Esophagus (tissue), 2 donors: Measurements from ENCODE around the gene TNNI3K. TPM values are rescaled to one million over a fixed set of nuclear protein-coding genes. Genes with fewer than 3 reads are reported as not detected.

Experiments
- H3K27ac ChIP-seq, 2 donors: one replicate each; pipeline ENCODE4 v1.5.1; 2013; ENCODE audit warnings: low read depth in 2 of 2, mild to moderate bottlenecking in 2 of 2, inconsistent platforms in 1 of 2, low read length in 1 of 2, moderate library complexity in 1 of 2
- H3K27me3 ChIP-seq, 2 donors: one replicate each; pipeline ENCODE4 v1.6.1; 2013; ENCODE audit warnings: low read length in 2 of 2, control low read depth in 1 of 2, mild to moderate bottlenecking in 1 of 2; ENCODE audit not compliant: insufficient read depth in 2 of 2, control insufficient read depth in 1 of 2
- H3K36me3 ChIP-seq, 2 donors: one replicate each; pipeline ENCODE4 v1.6.1; 2013; ENCODE audit warnings: low read length in 1 of 2; ENCODE audit not compliant: control insufficient read depth in 2 of 2, insufficient read depth in 2 of 2
- H3K4me1 ChIP-seq, 2 donors: one replicate each; pipeline ENCODE4 v1.6.1; 2013; ENCODE audit warnings: low read length in 1 of 2; ENCODE audit not compliant: control insufficient read depth in 2 of 2, insufficient read depth in 2 of 2
- H3K4me3 ChIP-seq, 2 donors: one replicate each; pipeline ENCODE4 v1.5.1; 2013; ENCODE audit warnings: low read length in 2 of 2, mild to moderate bottlenecking in 2 of 2, low read depth in 1 of 2, moderate library complexity in 1 of 2
- H3K9me3 ChIP-seq, 2 donors: one replicate each; pipeline ENCODE4 v1.6.1; 2013; ENCODE audit warnings: mild to moderate bottlenecking in 2 of 2, low read depth in 1 of 2, low read length in 1 of 2, moderate library complexity in 1 of 2; ENCODE audit not compliant: control insufficient read depth in 2 of 2, insufficient read depth in 1 of 2
- WGBS, 2 donors: extraction: QIAGEN DNeasy Blood & Tissue Kit; methylation state at CpG; one replicate each; pipeline ENCODE4 v1.1.7; 2013; 5-methylcytosine and 5-hydroxymethylcytosine counted together
- polyA plus RNA-seq, 2 donors: library from polyadenylated mRNA; stranded (reverse); fragments of 200-250 nt; gene quantifications; one replicate each; pipeline ENCODE4 v1.2.3, GENCODE V29; 2013
- donor health status: healthy with polysubstance abuse.
- donor health status: Bipolar disorder and iron deficiency.

The TNNI3K gene, protein sequence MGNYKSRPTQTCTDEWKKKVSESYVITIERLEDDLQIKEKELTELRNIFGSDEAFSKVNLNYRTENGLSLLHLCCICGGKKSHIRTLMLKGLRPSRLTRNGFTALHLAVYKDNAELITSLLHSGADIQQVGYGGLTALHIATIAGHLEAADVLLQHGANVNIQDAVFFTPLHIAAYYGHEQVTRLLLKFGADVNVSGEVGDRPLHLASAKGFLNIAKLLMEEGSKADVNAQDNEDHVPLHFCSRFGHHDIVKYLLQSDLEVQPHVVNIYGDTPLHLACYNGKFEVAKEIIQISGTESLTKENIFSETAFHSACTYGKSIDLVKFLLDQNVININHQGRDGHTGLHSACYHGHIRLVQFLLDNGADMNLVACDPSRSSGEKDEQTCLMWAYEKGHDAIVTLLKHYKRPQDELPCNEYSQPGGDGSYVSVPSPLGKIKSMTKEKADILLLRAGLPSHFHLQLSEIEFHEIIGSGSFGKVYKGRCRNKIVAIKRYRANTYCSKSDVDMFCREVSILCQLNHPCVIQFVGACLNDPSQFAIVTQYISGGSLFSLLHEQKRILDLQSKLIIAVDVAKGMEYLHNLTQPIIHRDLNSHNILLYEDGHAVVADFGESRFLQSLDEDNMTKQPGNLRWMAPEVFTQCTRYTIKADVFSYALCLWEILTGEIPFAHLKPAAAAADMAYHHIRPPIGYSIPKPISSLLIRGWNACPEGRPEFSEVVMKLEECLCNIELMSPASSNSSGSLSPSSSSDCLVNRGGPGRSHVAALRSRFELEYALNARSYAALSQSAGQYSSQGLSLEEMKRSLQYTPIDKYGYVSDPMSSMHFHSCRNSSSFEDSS
- under 1 TPM; 0.35 to 0.41 TPM for polyA plus RNA-seq

- no peaks in the 10 kb centered on the region for H3K4me1 ChIP-seq
- no peak within 1 kb of the TSS for H3K4me3 ChIP-seq
- no peaks in the 10 kb centered on the region for H3K27me3 ChIP-seq
- WGBS, 2 donors = 32 to 35% methylated on average over 2 of the region's 2 CpGs
- H3K27ac ChIP-seq = no peak within 1 kb of the TSS
- H3K36me3 ChIP-seq = no peaks in the 10 kb centered on the region
- no peaks in the 10 kb centered on the region for H3K9me3 ChIP-seq
These were observed at the start of gene TNNI3K for GRCh38 chr1:74235153-74235552. TNNI3K (plus strand) TSS chr1:74235387; CDS start chr1:74235452, 65 bp downstream.

DNA sequence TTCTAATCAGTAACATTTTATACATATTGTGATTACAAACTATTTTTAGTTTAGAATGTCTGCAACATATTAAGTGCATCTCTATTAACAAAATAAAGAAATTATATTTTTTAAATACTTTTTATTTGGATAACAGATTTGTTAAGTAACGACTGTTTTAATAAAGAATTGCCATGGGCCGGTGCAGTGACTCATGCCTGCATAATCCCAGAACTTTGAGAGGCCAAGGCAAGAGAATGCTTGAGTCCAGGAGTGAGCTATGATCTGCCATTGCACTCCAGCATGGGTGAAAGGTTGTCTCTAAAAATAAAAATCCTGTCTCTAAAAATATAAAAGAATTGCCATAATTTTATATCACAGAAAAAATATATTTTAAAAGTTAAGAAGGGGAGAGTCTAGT, 41.3 kb upstream of the TNNI3K start:
- Histone ChIP-seq H3K4me1 (no peaks in the 10 kb centered on the region), H3K4me3 (no peak overlapping the region), H3K27me3 (no peaks in the 10 kb centered on the region), H3K36me3 (no peaks in the 10 kb centered on the region), H3K9me3 (no peaks in the 10 kb centered on the region), H3K27ac (no peak overlapping the region)
- WGBS, 2 donors = 33% methylated on average over 2 of the region's 2 CpGs

DNA sequence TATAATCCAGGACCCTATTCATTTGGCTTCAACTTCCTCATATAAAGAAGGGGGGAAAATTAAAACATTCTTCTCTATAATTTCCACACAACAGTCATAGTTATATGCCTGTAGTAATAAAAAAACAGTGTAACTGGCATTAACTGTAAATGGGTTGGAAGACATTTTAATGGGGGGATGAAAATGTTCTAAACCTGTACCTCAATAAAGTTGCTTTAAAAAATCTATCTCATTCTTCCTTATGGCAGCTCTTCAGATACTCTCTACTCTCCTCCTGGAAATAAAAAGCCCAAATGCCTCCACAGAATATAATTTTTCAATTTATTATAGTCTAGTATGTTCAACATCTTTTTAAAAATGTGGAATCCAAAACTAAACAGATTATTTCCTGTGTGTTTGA, 39.8 kb upstream of the TNNI3K start:
- Histone ChIP-seq H3K4me3 (no peak overlapping the region), H3K4me1 (no peaks in the 10 kb centered on the region), H3K36me3 (no peaks in the 10 kb centered on the region), H3K27ac (no peak overlapping the region), H3K27me3 (no peaks in the 10 kb centered on the region), H3K9me3 (no peaks in the 10 kb centered on the region)

DNA sequence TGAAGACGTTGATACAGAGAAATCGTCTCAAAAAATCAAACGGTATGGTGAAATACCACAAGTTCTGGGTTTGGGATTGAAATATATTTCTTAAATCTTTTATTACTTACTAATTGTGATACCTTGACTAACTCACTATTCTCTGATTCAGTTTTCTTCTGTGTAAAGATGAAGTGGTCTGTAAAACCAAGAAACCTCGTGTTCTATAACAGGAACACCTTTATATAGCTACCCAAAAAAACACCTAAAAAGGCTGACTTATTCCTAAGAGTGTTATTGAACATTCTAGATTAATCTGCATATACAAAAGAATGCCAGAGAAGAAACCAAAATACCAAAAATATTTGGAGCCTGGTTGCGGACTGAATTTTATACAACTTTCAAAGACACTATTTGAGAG, 37.9 kb upstream of the TNNI3K start:
- Histone ChIP-seq H3K9me3 (no peaks in the 10 kb centered on the region), H3K27me3 (no peaks in the 10 kb centered on the region), H3K36me3 (no peaks in the 10 kb centered on the region), H3K4me3 (peak overlapping the region in 1 of 2 donors; percentile 87), H3K27ac (no peak overlapping the region), H3K4me1 (no peaks in the 10 kb centered on the region)
- WGBS, 2 donors = 77 to 80% methylated on average over 5 of the region's 5 CpGs

- Histone ChIP-seq H3K27me3 (no peaks in the 10 kb centered on the region), H3K4me3 (peak within 1 kb of the TSS; percentile 87 to 94), H3K36me3 (no peaks in the 10 kb centered on the region), H3K27ac (peak within 1 kb of the TSS; percentile 92 to 97), H3K9me3 (no peaks in the 10 kb centered on the region), H3K4me1 (no peaks in the 10 kb centered on the region)
- 2% methylated on average over 41 of the region's 41 CpGs for WGBS, 2 donors
These were observed 37.3 kb upstream of the TNNI3K start, which contains the start of the genes FPGT and LRRIQ3 for GRCh38 chr1:74197657-74198552. FPGT (plus strand) TSS chr1:74198242; CDS start chr1:74198279, 37 bp downstream. LRRIQ3 (minus strand) TSS chr1:74198176; CDS start chr1:74183684, 14,492 bp downstream.

- no peak overlapping the region for H3K27ac ChIP-seq
- no peak overlapping the region for H3K4me3 ChIP-seq
- no peaks in the 10 kb centered on the region for H3K9me3 ChIP-seq
- no peaks in the 10 kb centered on the region for H3K4me1 ChIP-seq
- 80 to 85% methylated on average over 5 of the region's 5 CpGs for WGBS, 2 donors
- H3K27me3 ChIP-seq = no peaks in the 10 kb centered on the region
- peaks cover 0 to 1% of the 10 kb centered on the region in 2 donors for H3K36me3 ChIP-seq
These were observed 35.7 kb upstream of the TNNI3K start for GRCh38 chr1:74199504-74199903.

GRCh38 chr1:74205266-74205665, 29.9 kb upstream of the TNNI3K start:
- no peaks in the 10 kb centered on the region for H3K9me3 ChIP-seq
- H3K27me3 ChIP-seq = no peaks in the 10 kb centered on the region
- 79 to 85% methylated on average over 2 of the region's 2 CpGs for WGBS, 2 donors
- H3K27ac ChIP-seq = no peak overlapping the region
- no peak overlapping the region for H3K4me3 ChIP-seq
- H3K36me3 ChIP-seq = peaks cover 0 to 3% of the 10 kb centered on the region in 2 donors
- no peaks in the 10 kb centered on the region for H3K4me1 ChIP-seq

- 88 to 95% methylated on average over 1 of the region's 1 CpG for WGBS, 2 donors
- no peaks in the 10 kb centered on the region for H3K9me3 ChIP-seq
- H3K36me3 ChIP-seq = no peaks in the 10 kb centered on the region
These were observed 20.0 kb upstream of the TNNI3K start for GRCh38 chr1:74215229-74215628.

GRCh38 chr1:74222701-74223100, 12.5 kb upstream of the TNNI3K start:
- Histone ChIP-seq H3K4me1 (no peaks in the 10 kb centered on the region), H3K4me3 (no peak overlapping the region), H3K36me3 (no peaks in the 10 kb centered on the region), H3K27ac (no peak overlapping the region), H3K27me3 (no peaks in the 10 kb centered on the region), H3K9me3 (peaks cover 0 to 5% of the 10 kb centered on the region in 2 donors)
- 96 to 100% methylated on average over 5 of the region's 5 CpGs for WGBS, 2 donors

More at GRCh38 chr1:74215229-74215628, 20.0 kb upstream of the TNNI3K start:
- Histone ChIP-seq H3K4me1 (no peaks in the 10 kb centered on the region), H3K27ac (no peak overlapping the region), H3K4me3 (no peak overlapping the region), H3K27me3 (no peaks in the 10 kb centered on the region)
